ENCODE measurements around the gene OARD1.

OARD1 gene

DNA sequence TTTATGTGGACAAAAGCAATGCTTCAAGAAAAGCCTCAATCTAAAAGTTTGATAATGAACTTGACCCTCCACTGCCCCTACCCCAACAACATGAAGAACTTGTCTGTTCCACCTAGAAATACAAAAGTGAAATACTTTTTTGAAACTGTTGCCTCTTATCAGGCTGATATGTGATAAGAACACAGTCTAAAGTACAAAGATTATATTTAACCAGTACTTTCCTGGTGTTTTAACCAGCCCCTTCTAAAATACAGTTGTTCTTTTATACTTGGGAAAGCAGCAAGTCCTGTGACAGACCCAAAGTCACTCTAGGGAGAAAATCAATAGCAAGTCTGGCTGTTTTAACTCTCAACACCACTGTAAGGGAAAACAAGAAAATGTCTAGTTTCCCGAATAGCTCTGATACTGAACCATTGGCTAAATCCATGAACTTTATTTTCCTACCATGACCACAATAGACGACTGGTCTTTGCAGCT, 6.6 kb downstream of the OARD1 start:
- Histone ChIP-seq H3K27me3 (replicated peaks; ENCODE audit: control insufficient read depth, insufficient read depth, low read length) (no peaks in the 10 kb centered on the region), H3K4me3 (replicated peaks; ENCODE audit: low read depth, low read length) (no peak overlapping the region), H3K36me3 (ENCODE audit: control insufficient read depth, insufficient read depth, low read length) (peaks cover 5% of the 10 kb centered on the region)
- TF ChIP-seq, protein P1, sequence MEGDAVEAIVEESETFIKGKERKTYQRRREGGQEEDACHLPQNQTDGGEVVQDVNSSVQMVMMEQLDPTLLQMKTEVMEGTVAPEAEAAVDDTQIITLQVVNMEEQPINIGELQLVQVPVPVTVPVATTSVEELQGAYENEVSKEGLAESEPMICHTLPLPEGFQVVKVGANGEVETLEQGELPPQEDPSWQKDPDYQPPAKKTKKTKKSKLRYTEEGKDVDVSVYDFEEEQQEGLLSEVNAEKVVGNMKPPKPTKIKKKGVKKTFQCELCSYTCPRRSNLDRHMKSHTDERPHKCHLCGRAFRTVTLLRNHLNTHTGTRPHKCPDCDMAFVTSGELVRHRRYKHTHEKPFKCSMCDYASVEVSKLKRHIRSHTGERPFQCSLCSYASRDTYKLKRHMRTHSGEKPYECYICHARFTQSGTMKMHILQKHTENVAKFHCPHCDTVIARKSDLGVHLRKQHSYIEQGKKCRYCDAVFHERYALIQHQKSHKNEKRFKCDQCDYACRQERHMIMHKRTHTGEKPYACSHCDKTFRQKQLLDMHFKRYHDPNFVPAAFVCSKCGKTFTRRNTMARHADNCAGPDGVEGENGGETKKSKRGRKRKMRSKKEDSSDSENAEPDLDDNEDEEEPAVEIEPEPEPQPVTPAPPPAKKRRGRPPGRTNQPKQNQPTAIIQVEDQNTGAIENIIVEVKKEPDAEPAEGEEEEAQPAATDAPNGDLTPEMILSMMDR (IDR thresholded peaks at IDR 0.05; ENCODE audit: insufficient read depth, low read length, poor library complexity, severe bottlenecking), result no peak
- no peak for DNase-seq (ENCODE audit: extremely low read depth, insufficient read length)

DNA sequence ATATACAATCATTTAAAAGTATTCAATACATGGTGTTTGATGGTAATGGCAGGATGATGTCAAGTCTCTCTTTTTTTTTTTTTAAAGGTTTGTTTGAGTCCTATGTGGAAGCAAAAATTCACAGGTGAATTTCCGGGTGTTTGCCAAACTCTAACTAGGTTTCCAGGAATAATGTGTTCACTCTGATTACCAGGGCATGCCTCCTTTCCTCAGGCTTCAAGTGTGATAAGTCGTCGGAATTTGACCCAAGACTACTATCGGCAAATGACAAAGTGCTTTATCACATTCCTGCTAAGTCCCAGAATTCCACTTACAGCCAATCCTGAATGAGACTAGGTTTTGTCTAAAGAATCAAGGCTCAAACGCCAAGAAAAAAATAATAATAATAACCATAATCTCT, 7.3 kb downstream of the OARD1 start:
- TF ChIP-seq, protein P1 (IDR thresholded peaks at IDR 0.05; ENCODE audit: insufficient read depth, low read length, poor library complexity, severe bottlenecking), result no peak
- no peak overlapping the region for H3K4me3 ChIP-seq (replicated peaks; ENCODE audit: low read depth, low read length)
- no peak for DNase-seq (ENCODE audit: extremely low read depth, insufficient read length)
- H3K36me3 ChIP-seq (ENCODE audit: control insufficient read depth, insufficient read depth, low read length), result peaks cover 5% of the 10 kb centered on the region
- H3K27me3 ChIP-seq (replicated peaks; ENCODE audit: control insufficient read depth, insufficient read depth, low read length), result no peaks in the 10 kb centered on the region

DNA sequence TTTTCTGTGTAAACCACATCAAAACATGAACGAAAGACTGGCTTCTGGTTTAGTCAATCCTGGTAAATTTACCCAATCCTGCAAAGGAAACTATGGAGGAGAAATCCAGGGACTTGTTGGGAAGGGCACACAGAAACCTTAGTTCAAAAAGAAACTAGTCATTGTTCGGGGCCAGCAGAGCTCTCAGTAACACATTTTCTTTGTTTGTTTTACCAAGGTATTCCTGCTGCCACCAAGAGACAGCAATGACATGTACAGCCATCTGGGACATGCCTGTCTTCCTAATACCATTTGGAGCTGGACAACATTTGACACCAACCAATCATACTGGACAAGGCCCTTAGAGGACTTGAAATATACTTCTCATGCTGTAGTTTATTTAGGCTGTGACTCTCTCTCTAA, 8.3 kb downstream of the OARD1 start:
- Histone ChIP-seq H3K27me3 (replicated peaks; ENCODE audit: control insufficient read depth, insufficient read depth, low read length) (no peaks in the 10 kb centered on the region), H3K36me3 (ENCODE audit: control insufficient read depth, insufficient read depth, low read length) (peaks cover 4% of the 10 kb centered on the region), H3K4me3 (replicated peaks; ENCODE audit: low read depth, low read length) (no peak overlapping the region)
- TF ChIP-seq, protein P1 (IDR thresholded peaks at IDR 0.05; ENCODE audit: insufficient read depth, low read length, poor library complexity, severe bottlenecking), result no peak
- no peak for DNase-seq (ENCODE audit: extremely low read depth, insufficient read length)

DNA sequence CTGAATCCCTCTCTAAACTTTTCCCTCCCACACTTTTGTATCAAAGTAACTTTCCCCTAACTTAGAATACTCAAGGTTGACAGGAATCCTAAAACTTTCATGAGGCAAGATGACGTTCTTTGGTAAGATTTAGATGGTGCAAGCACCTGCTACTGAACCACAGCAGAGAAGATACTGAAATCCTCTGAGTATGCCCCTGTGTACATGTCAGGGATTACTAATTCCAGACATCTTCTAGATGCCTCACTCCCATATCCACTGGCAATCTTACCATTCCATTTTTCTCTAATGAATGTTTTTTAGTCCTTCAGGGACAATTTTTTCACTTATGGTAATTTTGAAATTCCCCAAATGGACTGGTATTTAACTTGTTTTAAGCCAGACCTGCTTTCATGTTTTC, 10.1 kb downstream of the OARD1 start:
- peaks cover 4% of the 10 kb centered on the region for H3K36me3 ChIP-seq (ENCODE audit: control insufficient read depth, insufficient read depth, low read length)
- H3K27me3 ChIP-seq (replicated peaks; ENCODE audit: control insufficient read depth, insufficient read depth, low read length), result no peaks in the 10 kb centered on the region
- DNase-seq (ENCODE audit: extremely low read depth, insufficient read length), result no peak
- TF ChIP-seq, protein P1 (IDR thresholded peaks at IDR 0.05; ENCODE audit: insufficient read depth, low read length, poor library complexity, severe bottlenecking), result no peak
- no peak overlapping the region for H3K4me3 ChIP-seq (replicated peaks; ENCODE audit: low read depth, low read length)

DNA sequence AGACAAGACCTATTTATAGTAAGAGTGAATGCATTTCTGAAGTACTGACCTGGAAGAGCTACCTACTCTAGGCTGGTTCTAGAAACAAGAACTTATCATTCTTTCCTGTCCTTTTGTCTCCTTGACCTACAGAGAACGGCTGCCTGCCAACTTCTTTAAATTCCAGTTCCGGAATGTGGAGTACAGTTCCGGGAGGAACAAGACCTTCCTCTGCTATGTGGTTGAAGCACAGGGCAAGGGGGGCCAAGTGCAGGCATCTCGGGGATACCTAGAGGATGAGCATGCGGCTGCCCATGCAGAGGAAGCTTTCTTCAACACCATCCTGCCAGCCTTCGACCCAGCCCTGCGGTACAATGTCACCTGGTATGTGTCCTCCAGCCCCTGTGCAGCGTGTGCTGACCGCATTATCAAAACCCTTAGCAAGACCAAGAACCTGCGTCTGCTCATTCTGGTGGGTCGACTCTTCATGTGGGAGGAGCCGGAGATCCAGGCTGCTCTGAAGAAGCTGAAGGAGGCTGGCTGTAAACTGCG, 10.9 kb downstream of the OARD1 start:
- H3K36me3 ChIP-seq (ENCODE audit: control insufficient read depth, insufficient read depth, low read length), result peaks cover 4% of the 10 kb centered on the region
- no peak overlapping the region for H3K4me3 ChIP-seq (replicated peaks; ENCODE audit: low read depth, low read length)
- no peaks in the 10 kb centered on the region for H3K27me3 ChIP-seq (replicated peaks; ENCODE audit: control insufficient read depth, insufficient read depth, low read length)
- DNase-seq (ENCODE audit: extremely low read depth, insufficient read length), result no peak
- TF ChIP-seq, protein P1 (IDR thresholded peaks at IDR 0.05; ENCODE audit: insufficient read depth, low read length, poor library complexity, severe bottlenecking), result no peak

DNA sequence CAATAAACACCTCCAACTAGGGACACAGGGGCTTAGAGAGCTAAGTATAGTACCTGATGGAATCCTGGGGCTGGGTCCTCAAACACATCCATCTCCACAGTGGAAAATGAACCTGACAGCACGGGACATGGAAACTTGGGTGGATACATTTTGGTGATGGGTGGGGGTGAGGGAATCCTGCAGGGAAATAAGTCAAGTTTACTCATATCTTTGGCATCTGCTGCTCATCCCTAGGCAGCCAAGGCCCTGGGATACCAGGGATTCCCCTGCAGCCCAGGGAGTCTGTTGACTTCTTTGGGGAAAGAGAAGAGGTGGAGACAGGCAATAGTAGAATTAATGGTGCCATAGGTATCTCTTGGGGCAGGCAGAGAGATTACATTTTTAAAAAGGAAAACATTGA, 12.6 kb downstream of the OARD1 start:
- peaks cover 2% of the 10 kb centered on the region; the same call in 1 of the 2 replicates for H3K36me3 ChIP-seq (ENCODE audit: control insufficient read depth, insufficient read depth, low read length)
- TF ChIP-seq, protein P1 (IDR thresholded peaks at IDR 0.05; ENCODE audit: insufficient read depth, low read length, poor library complexity, severe bottlenecking), result no peak
- H3K4me3 ChIP-seq (replicated peaks; ENCODE audit: low read depth, low read length), result no peak overlapping the region
- no peaks in the 10 kb centered on the region for H3K27me3 ChIP-seq (replicated peaks; ENCODE audit: control insufficient read depth, insufficient read depth, low read length)
- DNase-seq (ENCODE audit: extremely low read depth, insufficient read length), result no peak
